ENCODE measurements around the gene CHMP4B. TPM values are rescaled to one million over a fixed set of nuclear protein-coding genes. Genes with fewer than 3 reads are reported as not detected.

CHMP4B gene
- total RNA-seq, 1 experiment from 2014 or later = 72.5 TPM

DNA sequence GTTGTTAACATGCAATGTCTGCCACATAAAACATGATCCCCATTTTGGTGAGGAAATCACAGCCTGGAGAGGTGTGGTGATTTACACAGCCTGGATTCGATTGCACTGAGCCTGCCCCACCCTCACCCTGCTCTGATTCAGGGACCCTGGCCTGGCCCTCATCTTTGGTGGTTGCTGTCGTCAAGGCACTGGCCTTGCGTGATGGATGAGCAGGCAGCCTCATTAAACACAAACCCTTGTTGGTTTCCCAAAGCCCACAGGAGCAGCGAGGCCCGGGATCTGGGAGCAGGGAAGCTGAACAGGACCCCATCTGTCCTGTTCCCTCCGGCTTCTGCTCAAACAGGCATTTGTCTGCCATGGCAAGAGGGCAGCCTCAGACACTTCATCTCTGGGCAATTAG lies 70.8 kb downstream of the CHMP4B start:
- H3K9me3 Mint-ChIP-seq = peaks cover 22% of the 10 kb centered on the region
- TF ChIP-seq, protein P1, sequence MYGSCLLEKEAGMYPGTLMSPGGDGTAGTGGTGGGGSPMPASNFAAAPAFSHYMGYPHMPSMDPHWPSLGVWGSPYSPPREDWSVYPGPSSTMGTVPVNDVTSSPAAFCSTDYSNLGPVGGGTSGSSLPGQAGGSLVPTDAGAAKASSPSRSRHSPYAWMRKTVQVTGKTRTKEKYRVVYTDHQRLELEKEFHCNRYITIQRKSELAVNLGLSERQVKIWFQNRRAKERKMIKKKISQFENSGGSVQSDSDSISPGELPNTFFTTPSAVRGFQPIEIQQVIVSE (CRISPR knock-in tag; IDR thresholded peaks at IDR 0.05; ENCODE audit: borderline replicate concordance) = no peak
- TF ChIP-seq FOXK1 (CRISPR knock-in tag; IDR thresholded peaks at IDR 0.05) (no peak), JUN (CRISPR knock-in tag; IDR thresholded peaks at IDR 0.05) (no peak), ZNF219 (CRISPR knock-in tag; IDR thresholded peaks at IDR 0.05; ENCODE audit: borderline replicate concordance) (no peak), NR1H2 (CRISPR knock-in tag; IDR thresholded peaks at IDR 0.05) (no peak), ETV6 (CRISPR knock-in tag; IDR thresholded peaks at IDR 0.05) (no peak), MXD4 (CRISPR knock-in tag; IDR thresholded peaks at IDR 0.05; ENCODE audit: borderline replicate concordance) (no peak), SOX15 (CRISPR knock-in tag; IDR thresholded peaks at IDR 0.05) (no peak), TEAD1 (CRISPR knock-in tag; IDR thresholded peaks at IDR 0.05) (no peak), NR3C1 (CRISPR knock-in tag; conservative IDR thresholded peaks at IDR 0.05; ENCODE audit: low read depth) (no peak), NFE2L1 (CRISPR knock-in tag; IDR thresholded peaks at IDR 0.05) (no peak), ZNF423 (CRISPR knock-in tag; IDR thresholded peaks at IDR 0.05) (no peak), CREM (CRISPR knock-in tag; IDR thresholded peaks at IDR 0.05) (no peak), PRRX2 (CRISPR knock-in tag; IDR thresholded peaks at IDR 0.05) (no peak), ZNF232 (CRISPR knock-in tag; IDR thresholded peaks at IDR 0.05) (no peak), FOXP1 (CRISPR knock-in tag; IDR thresholded peaks at IDR 0.05; ENCODE audit: borderline replicate concordance) (no peak)
- TF ChIP-seq, protein P2, sequence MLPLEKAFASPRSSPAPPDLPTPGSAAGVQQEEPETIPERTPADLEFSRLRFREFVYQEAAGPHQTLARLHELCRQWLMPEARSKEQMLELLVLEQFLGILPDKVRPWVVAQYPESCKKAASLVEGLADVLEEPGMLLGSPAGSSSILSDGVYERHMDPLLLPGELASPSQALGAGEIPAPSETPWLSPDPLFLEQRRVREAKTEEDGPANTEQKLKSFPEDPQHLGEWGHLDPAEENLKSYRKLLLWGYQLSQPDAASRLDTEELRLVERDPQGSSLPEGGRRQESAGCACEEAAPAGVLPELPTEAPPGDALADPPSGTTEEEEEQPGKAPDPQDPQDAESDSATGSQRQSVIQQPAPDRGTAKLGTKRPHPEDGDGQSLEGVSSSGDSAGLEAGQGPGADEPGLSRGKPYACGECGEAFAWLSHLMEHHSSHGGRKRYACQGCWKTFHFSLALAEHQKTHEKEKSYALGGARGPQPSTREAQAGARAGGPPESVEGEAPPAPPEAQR (CRISPR knock-in tag; IDR thresholded peaks at IDR 0.05) = no peak
- TF ChIP-seq, protein P3, sequence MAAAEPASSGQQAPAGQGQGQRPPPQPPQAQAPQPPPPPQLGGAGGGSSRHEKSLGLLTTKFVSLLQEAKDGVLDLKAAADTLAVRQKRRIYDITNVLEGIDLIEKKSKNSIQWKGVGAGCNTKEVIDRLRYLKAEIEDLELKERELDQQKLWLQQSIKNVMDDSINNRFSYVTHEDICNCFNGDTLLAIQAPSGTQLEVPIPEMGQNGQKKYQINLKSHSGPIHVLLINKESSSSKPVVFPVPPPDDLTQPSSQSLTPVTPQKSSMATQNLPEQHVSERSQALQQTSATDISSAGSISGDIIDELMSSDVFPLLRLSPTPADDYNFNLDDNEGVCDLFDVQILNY (CRISPR knock-in tag; IDR thresholded peaks at IDR 0.05) = no peak
- TF ChIP-seq, protein P4, sequence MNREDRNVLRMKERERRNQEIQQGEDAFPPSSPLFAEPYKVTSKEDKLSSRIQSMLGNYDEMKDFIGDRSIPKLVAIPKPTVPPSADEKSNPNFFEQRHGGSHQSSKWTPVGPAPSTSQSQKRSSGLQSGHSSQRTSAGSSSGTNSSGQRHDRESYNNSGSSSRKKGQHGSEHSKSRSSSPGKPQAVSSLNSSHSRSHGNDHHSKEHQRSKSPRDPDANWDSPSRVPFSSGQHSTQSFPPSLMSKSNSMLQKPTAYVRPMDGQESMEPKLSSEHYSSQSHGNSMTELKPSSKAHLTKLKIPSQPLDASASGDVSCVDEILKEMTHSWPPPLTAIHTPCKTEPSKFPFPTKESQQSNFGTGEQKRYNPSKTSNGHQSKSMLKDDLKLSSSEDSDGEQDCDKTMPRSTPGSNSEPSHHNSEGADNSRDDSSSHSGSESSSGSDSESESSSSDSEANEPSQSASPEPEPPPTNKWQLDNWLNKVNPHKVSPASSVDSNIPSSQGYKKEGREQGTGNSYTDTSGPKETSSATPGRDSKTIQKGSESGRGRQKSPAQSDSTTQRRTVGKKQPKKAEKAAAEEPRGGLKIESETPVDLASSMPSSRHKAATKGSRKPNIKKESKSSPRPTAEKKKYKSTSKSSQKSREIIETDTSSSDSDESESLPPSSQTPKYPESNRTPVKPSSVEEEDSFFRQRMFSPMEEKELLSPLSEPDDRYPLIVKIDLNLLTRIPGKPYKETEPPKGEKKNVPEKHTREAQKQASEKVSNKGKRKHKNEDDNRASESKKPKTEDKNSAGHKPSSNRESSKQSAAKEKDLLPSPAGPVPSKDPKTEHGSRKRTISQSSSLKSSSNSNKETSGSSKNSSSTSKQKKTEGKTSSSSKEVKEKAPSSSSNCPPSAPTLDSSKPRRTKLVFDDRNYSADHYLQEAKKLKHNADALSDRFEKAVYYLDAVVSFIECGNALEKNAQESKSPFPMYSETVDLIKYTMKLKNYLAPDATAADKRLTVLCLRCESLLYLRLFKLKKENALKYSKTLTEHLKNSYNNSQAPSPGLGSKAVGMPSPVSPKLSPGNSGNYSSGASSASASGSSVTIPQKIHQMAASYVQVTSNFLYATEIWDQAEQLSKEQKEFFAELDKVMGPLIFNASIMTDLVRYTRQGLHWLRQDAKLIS (CRISPR knock-in tag; IDR thresholded peaks at IDR 0.05; ENCODE audit: borderline replicate concordance) = no peak
- no peak for ATAC-seq
- DNase-seq (ENCODE audit: low spot score) = no peak
- H3K4me3 Mint-ChIP-seq = no peak overlapping the region
- ChIA-PET POLR2A (no interaction called here), CTCF (interaction anchor here (1.1 kb wide), 2 partner anchors 33 kb away, joined by 3 to 4 read pairs; no protein-coding TSS in a partner anchor)
- no peak overlapping the region for H3K27ac Mint-ChIP-seq
- no peaks in the 10 kb centered on the region; the same call in 1 of the 2 replicates for H3K27me3 Mint-ChIP-seq (ENCODE audit: low read depth)
- no peaks in the 10 kb centered on the region for H3K4me1 Mint-ChIP-seq
- peaks cover 2% of the 10 kb centered on the region; the same call in 1 of the 2 replicates for H3K36me3 Mint-ChIP-seq

DNA sequence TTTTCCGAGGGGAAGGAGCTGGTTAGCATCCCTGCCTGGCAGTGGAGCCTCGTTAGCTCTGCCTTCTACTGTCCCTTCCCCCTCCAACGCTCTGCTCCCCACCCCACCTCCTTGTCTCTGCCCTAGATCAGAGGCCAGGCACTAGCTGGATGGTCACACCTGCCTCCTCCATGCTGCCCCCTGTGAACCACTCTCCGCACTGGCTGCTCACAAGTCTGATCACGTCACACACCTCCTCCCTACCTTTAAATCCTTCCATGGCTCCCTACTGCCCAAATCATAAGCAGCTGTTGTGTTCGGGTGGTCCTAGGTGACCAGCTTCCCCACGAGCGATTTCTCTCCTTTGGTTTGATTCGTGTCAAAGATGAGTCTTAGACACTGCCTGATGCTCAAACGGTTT lies 71.3 kb downstream of the CHMP4B start:
- Mint-ChIP-seq H3K27ac (no peak overlapping the region), H3K27me3 (ENCODE audit: low read depth) (no peaks in the 10 kb centered on the region; the same call in 1 of the 2 replicates), H3K4me3 (no peak overlapping the region), H3K4me1 (no peaks in the 10 kb centered on the region), H3K9me3 (peaks cover 22% of the 10 kb centered on the region), H3K36me3 (peaks cover 2% of the 10 kb centered on the region; the same call in 1 of the 2 replicates)
- CTCF ChIA-PET = interaction anchor here (1.1 to 1.3 kb wide), 3 partner anchors 19 to 33 kb away, joined by 3 to 5 read pairs (median 4); no protein-coding TSS in a partner anchor
- TF ChIP-seq TEAD1 (CRISPR knock-in tag; IDR thresholded peaks at IDR 0.05) (no peak), SMAD3 (CRISPR knock-in tag; IDR thresholded peaks at IDR 0.05; ENCODE audit: borderline replicate concordance) (no peak), ZNF121 (CRISPR knock-in tag; IDR thresholded peaks at IDR 0.05) (0 out of 2 replicates have a peak, but pooled peaks have one; percentile 11)
- TF ChIP-seq, protein P5, sequence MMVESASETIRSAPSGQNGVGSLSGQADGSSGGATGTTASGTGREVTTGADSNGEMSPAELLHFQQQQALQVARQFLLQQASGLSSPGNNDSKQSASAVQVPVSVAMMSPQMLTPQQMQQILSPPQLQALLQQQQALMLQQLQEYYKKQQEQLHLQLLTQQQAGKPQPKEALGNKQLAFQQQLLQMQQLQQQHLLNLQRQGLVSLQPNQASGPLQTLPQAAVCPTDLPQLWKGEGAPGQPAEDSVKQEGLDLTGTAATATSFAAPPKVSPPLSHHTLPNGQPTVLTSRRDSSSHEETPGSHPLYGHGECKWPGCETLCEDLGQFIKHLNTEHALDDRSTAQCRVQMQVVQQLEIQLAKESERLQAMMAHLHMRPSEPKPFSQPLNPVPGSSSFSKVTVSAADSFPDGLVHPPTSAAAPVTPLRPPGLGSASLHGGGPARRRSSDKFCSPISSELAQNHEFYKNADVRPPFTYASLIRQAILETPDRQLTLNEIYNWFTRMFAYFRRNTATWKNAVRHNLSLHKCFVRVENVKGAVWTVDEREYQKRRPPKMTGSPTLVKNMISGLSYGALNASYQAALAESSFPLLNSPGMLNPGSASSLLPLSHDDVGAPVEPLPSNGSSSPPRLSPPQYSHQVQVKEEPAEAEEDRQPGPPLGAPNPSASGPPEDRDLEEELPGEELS (CRISPR knock-in tag; IDR thresholded peaks at IDR 0.05) = no peak
- TF ChIP-seq, protein P6, sequence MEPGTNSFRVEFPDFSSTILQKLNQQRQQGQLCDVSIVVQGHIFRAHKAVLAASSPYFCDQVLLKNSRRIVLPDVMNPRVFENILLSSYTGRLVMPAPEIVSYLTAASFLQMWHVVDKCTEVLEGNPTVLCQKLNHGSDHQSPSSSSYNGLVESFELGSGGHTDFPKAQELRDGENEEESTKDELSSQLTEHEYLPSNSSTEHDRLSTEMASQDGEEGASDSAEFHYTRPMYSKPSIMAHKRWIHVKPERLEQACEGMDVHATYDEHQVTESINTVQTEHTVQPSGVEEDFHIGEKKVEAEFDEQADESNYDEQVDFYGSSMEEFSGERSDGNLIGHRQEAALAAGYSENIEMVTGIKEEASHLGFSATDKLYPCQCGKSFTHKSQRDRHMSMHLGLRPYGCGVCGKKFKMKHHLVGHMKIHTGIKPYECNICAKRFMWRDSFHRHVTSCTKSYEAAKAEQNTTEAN (CRISPR knock-in tag; IDR thresholded peaks at IDR 0.05) = no peak
- DNase-seq (ENCODE audit: low spot score) (no peak), ATAC-seq (no peak)
- POLR2A ChIA-PET = no interaction called here
